Neural progenitor cell (in vitro differentiated cells): ENCODE results near the gene PPM1H. TPM values are rescaled to one million over a fixed set of nuclear protein-coding genes. Genes with fewer than 3 reads are reported as not detected.

Experiments used
- DNase-seq: peaks from one replicate; pipeline ENCODE4 v3.0.0-alpha.2; 2016; ENCODE audit warnings: low spot score
- H2AFZ ChIP-seq: fragments of 200-600 bp; sonication (generic); replicated peaks from 2 replicates; pipeline ENCODE4 v1.6.1; 2016; ENCODE audit warnings: antibody characterized with exemption
- H3F3A ChIP-seq: fragments of 200-600 bp; sonication (generic); 2 replicates; pipeline ENCODE4 v1.6.1; 2016; ENCODE audit warnings: antibody characterized with exemption, low read depth
- H3K27ac ChIP-seq: fragments of 200-600 bp; sonication (generic); 2 replicates; pipeline ENCODE4 v1.5.1; 2016; ENCODE audit warnings: mild to moderate bottlenecking
- H3K27me3 ChIP-seq: fragments of 200-600 bp; sonication (generic); 2 replicates; pipeline ENCODE4 v1.6.1; 2016; ENCODE audit warnings: mild to moderate bottlenecking, moderate library complexity
- H3K36me3 ChIP-seq: fragments of 200-600 bp; sonication (generic); 2 replicates; pipeline ENCODE4 v1.5.1; 2016
- H3K4me1 ChIP-seq: fragments of 200-600 bp; sonication (generic); 2 replicates; pipeline ENCODE4 v1.6.1; 2016; ENCODE audit warnings: mixed run types
- H3K4me2 ChIP-seq: fragments of 200-600 bp; sonication (generic); 2 replicates; pipeline ENCODE4 v1.6.1; 2016
- H3K4me3 ChIP-seq: fragments of 200-600 bp; sonication (generic); 2 replicates; pipeline ENCODE4 v1.5.1; 2016
- H3K79me2 ChIP-seq: fragments of 200-600 bp; sonication (generic); 2 replicates; pipeline ENCODE4 v1.6.1; 2016; ENCODE audit warnings: low read depth
- H3K9ac ChIP-seq: fragments of 200-600 bp; sonication (generic); 2 replicates; pipeline ENCODE4 v1.6.1; 2016
- H3K9me3 ChIP-seq: fragments of 200-600 bp; sonication (generic); 2 replicates; pipeline ENCODE4 v1.5.1; 2016; ENCODE audit warnings: low read depth
- H4K20me1 ChIP-seq: fragments of 200-600 bp; sonication (generic); 2 replicates; pipeline ENCODE4 v1.6.1; 2016; ENCODE audit warnings: low read depth
- H3K27ac Mint-ChIP-seq: 3 replicates; pipeline ENCODE4 v1.8.0; 2021; ENCODE audit warnings: mixed read lengths
- H3K27me3 Mint-ChIP-seq: 2 replicates; pipeline ENCODE4 v1.8.0; 2022; ENCODE audit warnings: low read depth, mild to moderate bottlenecking, inconsistent platforms, moderate library complexity, mixed read lengths; ENCODE audit not compliant: insufficient read depth
- H3K36me3 Mint-ChIP-seq: 3 replicates; pipeline ENCODE4 v1.8.0; 2021; ENCODE audit warnings: mixed read lengths
- H3K4me1 Mint-ChIP-seq: 3 replicates; pipeline ENCODE4 v1.8.0; 2021; ENCODE audit warnings: mixed read lengths
- H3K4me3 Mint-ChIP-seq: 3 replicates; pipeline ENCODE4 v1.8.0; 2021; ENCODE audit warnings: mild to moderate bottlenecking, moderate library complexity, mixed read lengths
- H3K9me3 Mint-ChIP-seq: 3 replicates; pipeline ENCODE4 v1.8.0; 2020; ENCODE audit warnings: mixed read lengths
- EZH2 ChIP-seq: fragments of 200-600 bp; sonication (generic); IDR thresholded peaks from 2 replicates; pipeline ENCODE4 v1.6.1; 2017; ENCODE audit warnings: antibody characterized with exemption, mild to moderate bottlenecking, moderate library complexity
- EZH2phosphoT487 ChIP-seq: fragments of 200-600 bp; sonication (generic); IDR thresholded peaks from 2 replicates; pipeline ENCODE4 v1.6.1; 2017; ENCODE audit warnings: antibody characterized with exemption
- total RNA-seq: library from RNA; depleted of rRNA; stranded (reverse); fragments of >200 nt; gene quantifications from 2 replicates; pipeline ENCODE4 v1.2.3, GENCODE V29; 2015; ENCODE audit warnings: low replicate concordance
- TF ChIP-seq, protein P1 (sequence below): fragments of 200-600 bp; sonication (generic); IDR thresholded peaks from 2 replicates; pipeline ENCODE4 v1.5.1; 2017; ENCODE audit warnings: antibody characterized with exemption, mild to moderate bottlenecking

Gene PPM1H
- total RNA-seq, 1 donor from 2014 or later = 4.6 TPM

DNA sequence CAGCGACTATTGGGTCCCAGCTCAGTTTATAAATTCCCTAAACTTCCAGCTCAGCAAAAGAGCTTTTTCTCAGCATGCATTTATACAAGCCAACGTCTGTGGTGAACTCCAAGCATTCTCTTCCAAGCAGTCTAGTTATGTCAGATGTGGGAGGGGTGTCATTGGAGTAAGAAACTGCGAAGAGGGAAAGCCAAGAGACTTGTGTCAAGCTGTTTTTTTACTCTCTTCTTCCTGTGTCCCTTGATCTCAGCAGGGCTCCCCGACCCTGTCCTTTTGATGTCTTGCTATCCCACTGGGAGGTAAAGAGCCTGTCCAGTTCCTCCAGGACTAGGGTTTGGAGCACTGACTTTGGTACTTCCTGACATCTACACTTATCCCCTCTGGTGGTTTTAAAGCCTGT is 69.0 kb downstream of the PPM1H start:
- H3K4me3 Mint-ChIP-seq = no peak overlapping the region
- Histone ChIP-seq H3K9me3 (no peaks in the 10 kb centered on the region), H4K20me1 (no peaks in the 10 kb centered on the region), H3F3A (no peaks in the 10 kb centered on the region), H3K4me1 (no peaks in the 10 kb centered on the region), H3K4me2 (no peak overlapping the region), H3K79me2 (no peaks in the 10 kb centered on the region), H3K9ac (no peak overlapping the region), H3K36me3 (no peaks in the 10 kb centered on the region), H3K27me3 (no peaks in the 10 kb centered on the region), H2AFZ (no peak overlapping the region), H3K27ac (no peak overlapping the region), H3K4me3 (no peak overlapping the region)
- TF ChIP-seq EZH2phosphoT487 (no peak), EZH2 (no peak)
- TF ChIP-seq, protein P1, sequence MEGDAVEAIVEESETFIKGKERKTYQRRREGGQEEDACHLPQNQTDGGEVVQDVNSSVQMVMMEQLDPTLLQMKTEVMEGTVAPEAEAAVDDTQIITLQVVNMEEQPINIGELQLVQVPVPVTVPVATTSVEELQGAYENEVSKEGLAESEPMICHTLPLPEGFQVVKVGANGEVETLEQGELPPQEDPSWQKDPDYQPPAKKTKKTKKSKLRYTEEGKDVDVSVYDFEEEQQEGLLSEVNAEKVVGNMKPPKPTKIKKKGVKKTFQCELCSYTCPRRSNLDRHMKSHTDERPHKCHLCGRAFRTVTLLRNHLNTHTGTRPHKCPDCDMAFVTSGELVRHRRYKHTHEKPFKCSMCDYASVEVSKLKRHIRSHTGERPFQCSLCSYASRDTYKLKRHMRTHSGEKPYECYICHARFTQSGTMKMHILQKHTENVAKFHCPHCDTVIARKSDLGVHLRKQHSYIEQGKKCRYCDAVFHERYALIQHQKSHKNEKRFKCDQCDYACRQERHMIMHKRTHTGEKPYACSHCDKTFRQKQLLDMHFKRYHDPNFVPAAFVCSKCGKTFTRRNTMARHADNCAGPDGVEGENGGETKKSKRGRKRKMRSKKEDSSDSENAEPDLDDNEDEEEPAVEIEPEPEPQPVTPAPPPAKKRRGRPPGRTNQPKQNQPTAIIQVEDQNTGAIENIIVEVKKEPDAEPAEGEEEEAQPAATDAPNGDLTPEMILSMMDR = no peak
- H3K27me3 Mint-ChIP-seq = peaks cover 3% of the 10 kb centered on the region
- H3K4me1 Mint-ChIP-seq = peaks cover 47% of the 10 kb centered on the region
- DNase-seq = peak; percentile 10
- H3K36me3 Mint-ChIP-seq = peaks cover 2% of the 10 kb centered on the region
- peaks cover 1% of the 10 kb centered on the region for H3K9me3 Mint-ChIP-seq
- peak overlapping the region; percentile 24 for H3K27ac Mint-ChIP-seq

DNA sequence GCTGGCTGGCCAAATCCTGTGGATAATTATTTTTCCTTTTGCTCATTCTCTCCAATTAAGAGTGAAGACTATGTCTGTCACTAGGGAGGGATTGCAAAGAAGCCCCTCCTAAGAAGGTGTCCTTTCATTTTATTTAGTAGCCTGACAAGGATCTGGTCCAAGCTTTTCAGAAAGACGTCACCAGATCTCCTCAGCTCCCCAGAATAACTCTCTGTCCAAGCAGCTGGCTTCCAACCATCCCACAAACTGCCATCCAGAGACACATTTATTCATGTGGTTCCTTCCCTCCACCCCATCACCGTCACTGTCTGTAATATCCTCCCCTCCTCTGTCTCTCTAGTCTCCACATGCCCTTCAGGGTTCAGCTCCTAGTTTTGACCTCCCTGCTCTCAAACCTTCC is 69.9 kb downstream of the PPM1H start:
- no peaks in the 10 kb centered on the region for H3F3A ChIP-seq
- no peak overlapping the region for H3K4me3 ChIP-seq
- no peaks in the 10 kb centered on the region for H3K27me3 ChIP-seq
- Mint-ChIP-seq H3K36me3 (no peaks in the 10 kb centered on the region), H3K27ac (no peak overlapping the region), H3K9me3 (no peaks in the 10 kb centered on the region), H3K4me1 (peaks cover 55% of the 10 kb centered on the region), H3K27me3 (peaks cover 3% of the 10 kb centered on the region), H3K4me3 (no peak overlapping the region)
- no peak overlapping the region for H3K4me2 ChIP-seq
- H3K79me2 ChIP-seq = no peaks in the 10 kb centered on the region
- no peak overlapping the region for H3K9ac ChIP-seq
- no peaks in the 10 kb centered on the region for H3K9me3 ChIP-seq
- H2AFZ ChIP-seq = no peak overlapping the region
- no peak for TF ChIP-seq EZH2phosphoT487
- no peak for TF ChIP-seq EZH2
- TF ChIP-seq, protein P1 = no peak
- no peaks in the 10 kb centered on the region for H4K20me1 ChIP-seq
- H3K36me3 ChIP-seq = no peaks in the 10 kb centered on the region
- H3K4me1 ChIP-seq = peaks cover 8% of the 10 kb centered on the region
- no peak overlapping the region for H3K27ac ChIP-seq
- no peak for DNase-seq

DNA sequence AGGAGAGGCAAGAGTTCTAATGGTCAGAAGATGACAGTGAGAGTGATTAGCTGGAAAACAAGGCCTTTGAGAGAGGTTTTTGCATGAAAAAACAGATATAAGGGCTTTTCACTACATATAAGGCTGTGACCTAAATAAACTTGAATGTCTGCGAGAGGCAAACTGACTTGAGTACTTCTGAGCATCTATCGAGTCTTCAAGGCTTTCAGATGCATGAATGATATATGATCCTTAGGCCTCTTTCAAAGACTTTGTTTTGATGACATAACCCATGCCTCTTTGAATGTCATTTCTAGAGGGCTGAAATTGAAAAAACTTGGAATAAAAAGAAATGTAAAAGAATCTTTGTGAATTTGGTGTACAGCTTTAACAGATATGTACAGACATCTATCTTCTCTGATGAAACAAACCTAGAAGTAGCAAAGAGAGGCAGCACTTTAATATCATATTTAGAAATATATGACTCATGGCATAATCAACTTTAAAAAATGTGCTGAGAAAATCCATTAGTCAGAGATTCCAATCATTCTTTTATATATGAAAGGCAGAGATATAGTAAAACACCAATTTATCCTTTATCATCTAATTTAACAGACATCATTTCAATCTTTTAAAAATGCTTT is 72.6 kb downstream of the PPM1H start:
- Histone ChIP-seq H3K9ac (no peak overlapping the region), H3K9me3 (no peaks in the 10 kb centered on the region), H3K36me3 (no peaks in the 10 kb centered on the region), H4K20me1 (no peaks in the 10 kb centered on the region), H2AFZ (no peak overlapping the region), H3K27me3 (no peaks in the 10 kb centered on the region), H3F3A (peaks cover 5% of the 10 kb centered on the region), H3K4me1 (peaks cover 20% of the 10 kb centered on the region), H3K4me2 (no peak overlapping the region), H3K79me2 (no peaks in the 10 kb centered on the region), H3K27ac (no peak overlapping the region), H3K4me3 (no peak overlapping the region)
- peaks cover 67% of the 10 kb centered on the region for H3K4me1 Mint-ChIP-seq
- H3K9me3 Mint-ChIP-seq = no peaks in the 10 kb centered on the region
- peaks cover 3% of the 10 kb centered on the region for H3K27me3 Mint-ChIP-seq
- no peaks in the 10 kb centered on the region for H3K36me3 Mint-ChIP-seq
- no peak overlapping the region for H3K27ac Mint-ChIP-seq
- TF ChIP-seq, protein P1 = no peak
- TF ChIP-seq EZH2phosphoT487 (no peak), EZH2 (no peak)
- no peak overlapping the region for H3K4me3 Mint-ChIP-seq
- no peak for DNase-seq
